Hepatocyte (in vitro differentiated cells): ENCODE results near the gene CDK11B. TPM values are rescaled to one million over a fixed set of nuclear protein-coding genes. Genes with fewer than 3 reads are reported as not detected.
"Not testable (repeated sequence)": the region's sequence is repeated elsewhere in the genome, so short reads cannot be mapped to it uniquely, and the experiment has no call there.

Experiments used
- DNase-seq: peaks from one replicate; pipeline ENCODE4 v3.0.0-alpha.2; 2016; ENCODE audit warnings: low spot score
- H2AFZ ChIP-seq: fragments of 200-600 bp; sonication (generic); 2 replicates; pipeline ENCODE4 v1.6.0; 2016; ENCODE audit warnings: antibody characterized with exemption, mild to moderate bottlenecking
- H3K27ac ChIP-seq: fragments of 200-600 bp; sonication (generic); 2 replicates; pipeline ENCODE4 v1.5.1; 2016; ENCODE audit warnings: mild to moderate bottlenecking
- H3K27me3 ChIP-seq: fragments of 200-600 bp; sonication (generic); 2 replicates; pipeline ENCODE4 v1.6.1; 2016
- H3K36me3 ChIP-seq: fragments of 200-600 bp; sonication (generic); replicated peaks from 2 replicates; pipeline ENCODE4 v1.5.1; 2016; ENCODE audit warnings: low read depth; ENCODE audit not compliant: insufficient read depth
- H3K4me1 ChIP-seq: fragments of 200-600 bp; sonication (generic); 2 replicates; pipeline ENCODE4 v1.5.1; 2016; ENCODE audit warnings: mild to moderate bottlenecking, moderate library complexity; ENCODE audit not compliant: insufficient read depth
- H3K4me2 ChIP-seq: fragments of 200-600 bp; sonication (generic); 2 replicates; pipeline ENCODE4 v1.6.0; 2016
- H3K4me3 ChIP-seq: fragments of 200-600 bp; sonication (generic); 2 replicates; pipeline ENCODE4 v1.5.1; 2016; ENCODE audit warnings: mild to moderate bottlenecking
- H3K79me2 ChIP-seq: fragments of 200-600 bp; sonication (generic); 2 replicates; pipeline ENCODE4 v1.6.0; 2017; ENCODE audit warnings: mild to moderate bottlenecking
- H3K9me2 ChIP-seq: fragments of 200-600 bp; sonication (generic); replicated peaks from 2 replicates; pipeline ENCODE4 v1.6.0; 2017; ENCODE audit warnings: mild to moderate bottlenecking; ENCODE audit not compliant: insufficient read depth
- H3K9me3 ChIP-seq: fragments of 200-600 bp; sonication (generic); 2 replicates; pipeline ENCODE4 v1.5.1; 2016; ENCODE audit warnings: low read depth, mild to moderate bottlenecking
- H4K20me1 ChIP-seq: fragments of 200-600 bp; sonication (generic); 2 replicates; pipeline ENCODE4 v1.6.0; 2016; ENCODE audit warnings: mild to moderate bottlenecking; ENCODE audit not compliant: insufficient read depth, poor library complexity, severe bottlenecking
- CTCF ChIP-seq: fragments of 200-600 bp; sonication (generic); IDR thresholded peaks from 2 replicates; pipeline ENCODE4 v1.5.1; 2016; ENCODE audit warnings: antibody characterized with exemption, mild to moderate bottlenecking; ENCODE audit not compliant: poor library complexity
- EZH2 ChIP-seq: fragments of 200-600 bp; sonication (generic); IDR thresholded peaks from 2 replicates; pipeline ENCODE4 v1.6.1; 2016; ENCODE audit warnings: antibody characterized with exemption, mild to moderate bottlenecking, borderline replicate concordance
- EZH2phosphoT487 ChIP-seq: fragments of 200-600 bp; sonication (generic); IDR thresholded peaks from one replicate; pipeline ENCODE4 v1.6.1; 2018; ENCODE audit warnings: antibody characterized with exemption, mild to moderate bottlenecking, low read depth, moderate library complexity; ENCODE audit not compliant: unreplicated experiment, severe bottlenecking
- WGBS: methylation state at CpG from one replicate; pipeline ENCODE4 v1.1.6; 2016; ENCODE audit warnings: low lambda C conversion rate; ENCODE audit errors: missing lambda C conversion rate; 5-methylcytosine and 5-hydroxymethylcytosine counted together
- polyA plus RNA-seq: library from polyadenylated mRNA; unstranded; fragments of >200 nt; fragmentation: Nextera tagmentation; extraction: Ambion mirVana; gene quantifications from 2 replicates; pipeline ENCODE4 v1.2.1, GENCODE V29; 2016
- total RNA-seq: library from RNA; depleted of rRNA; stranded (reverse); fragments of >200 nt; gene quantifications from 2 replicates; pipeline ENCODE4 v1.2.3, GENCODE V29; 2014

The CDK11B gene
- total and polyA plus RNA-seq, 2 experiments from 2014 or later = 7.5 to 15.3 TPM

GRCh38 chr1:1703796-1704195 lies 45.0 kb upstream of the CDK11B start:
- Histone ChIP-seq H3K4me3 (no peak overlapping the region), H3K27me3 (no peaks in the 10 kb centered on the region), H4K20me1 (no peaks in the 10 kb centered on the region), H3K4me2 (no peak overlapping the region), H3K27ac (no peak overlapping the region), H2AFZ (no peak overlapping the region), H3K9me3 (no peaks in the 10 kb centered on the region), H3K36me3 (no peaks in the 10 kb centered on the region), H3K79me2 (no peaks in the 10 kb centered on the region), H3K4me1 (no peaks in the 10 kb centered on the region), H3K9me2 (no peaks in the 10 kb centered on the region)
- 96% methylated on average over 21 of the region's 22 CpGs for WGBS
- DNase-seq = no peak
- TF ChIP-seq CTCF (no peak), EZH2 (no peak), EZH2phosphoT487 (no peak)

DNA sequence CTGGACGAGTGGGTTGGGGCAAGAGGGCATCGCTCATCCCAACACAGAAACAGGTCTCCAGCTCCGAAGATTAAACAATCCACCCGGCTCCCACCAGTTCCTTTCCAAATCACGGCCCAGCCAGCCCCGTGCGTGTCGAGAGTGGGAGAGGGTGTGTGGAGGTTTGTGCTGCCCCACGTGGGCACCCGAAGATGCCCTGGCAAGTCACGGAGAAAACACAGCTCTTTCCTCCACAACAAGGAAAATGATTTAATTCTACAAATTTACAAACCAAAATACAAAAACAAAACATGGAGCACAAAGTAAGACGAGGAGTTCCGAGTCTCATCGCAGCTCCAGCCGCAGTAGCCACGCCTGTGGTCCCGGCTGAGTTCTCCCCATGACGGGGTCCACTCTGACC lies 43.7 kb upstream of the CDK11B start:
- not testable (repeated sequence) for H3K79me2 ChIP-seq, H3K9me3 ChIP-seq, H3K4me3 ChIP-seq, H2AFZ ChIP-seq, H3K27me3 ChIP-seq, H3K4me1 ChIP-seq, H3K36me3 ChIP-seq, H3K27ac ChIP-seq, H3K9me2 ChIP-seq, H3K4me2 ChIP-seq, DNase-seq, H4K20me1 ChIP-seq
- 100% methylated on average over 3 of the region's 18 CpGs for WGBS

GRCh38 chr1:1700557-1700956 lies 41.8 kb upstream of the CDK11B start:
- no CpG with 5 or more reads among the region's 33 CpGs for WGBS

DNA sequence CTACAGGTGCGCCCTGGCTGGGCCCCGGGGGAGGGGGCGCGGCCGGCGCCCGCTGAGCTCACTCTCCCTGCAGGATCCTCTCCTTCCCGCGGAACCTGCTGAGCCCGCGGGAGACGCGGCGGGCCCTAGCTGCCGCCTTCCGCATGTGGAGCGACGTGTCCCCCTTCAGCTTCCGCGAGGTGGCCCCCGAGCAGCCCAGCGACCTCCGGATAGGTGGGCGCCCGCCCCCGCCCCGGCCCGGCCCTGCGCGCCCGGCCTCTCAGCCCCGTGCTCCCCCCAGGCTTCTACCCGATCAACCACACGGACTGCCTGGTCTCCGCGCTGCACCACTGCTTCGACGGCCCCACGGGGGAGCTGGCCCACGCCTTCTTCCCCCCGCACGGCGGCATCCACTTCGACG lies 41.3 kb upstream of the CDK11B start:
- WGBS = no CpG with 5 or more reads among the region's 45 CpGs
- H3K4me2 ChIP-seq, DNase-seq: not testable (repeated sequence)

More at GRCh38 chr1:1700557-1700956, 41.8 kb upstream of the CDK11B start:
- H3K27me3 ChIP-seq, H3K4me1 ChIP-seq, H3K4me2 ChIP-seq, H4K20me1 ChIP-seq, H3K4me3 ChIP-seq, H3K36me3 ChIP-seq, H2AFZ ChIP-seq, H3K9me3 ChIP-seq, H3K27ac ChIP-seq, H3K9me2 ChIP-seq, H3K79me2 ChIP-seq, DNase-seq: not testable (repeated sequence)

GRCh38 chr1:1699061-1699460 lies 40.3 kb upstream of the CDK11B start:
- not testable (repeated sequence) for H4K20me1 ChIP-seq, H3K4me2 ChIP-seq, H3K9me3 ChIP-seq, H3K4me3 ChIP-seq, H2AFZ ChIP-seq, H3K36me3 ChIP-seq, H3K27me3 ChIP-seq, H3K4me1 ChIP-seq, H3K79me2 ChIP-seq, H3K9me2 ChIP-seq, H3K27ac ChIP-seq, DNase-seq
- WGBS = 96% methylated on average over 11 of the region's 19 CpGs

More for the DNA sequence above, 41.3 kb upstream of the CDK11B start:
- H3K4me1 ChIP-seq, H3K27me3 ChIP-seq, H3K27ac ChIP-seq, H3K9me2 ChIP-seq, H3K4me3 ChIP-seq, H2AFZ ChIP-seq, H3K9me3 ChIP-seq, H3K36me3 ChIP-seq, H3K79me2 ChIP-seq, H4K20me1 ChIP-seq: not testable (repeated sequence)

DNA sequence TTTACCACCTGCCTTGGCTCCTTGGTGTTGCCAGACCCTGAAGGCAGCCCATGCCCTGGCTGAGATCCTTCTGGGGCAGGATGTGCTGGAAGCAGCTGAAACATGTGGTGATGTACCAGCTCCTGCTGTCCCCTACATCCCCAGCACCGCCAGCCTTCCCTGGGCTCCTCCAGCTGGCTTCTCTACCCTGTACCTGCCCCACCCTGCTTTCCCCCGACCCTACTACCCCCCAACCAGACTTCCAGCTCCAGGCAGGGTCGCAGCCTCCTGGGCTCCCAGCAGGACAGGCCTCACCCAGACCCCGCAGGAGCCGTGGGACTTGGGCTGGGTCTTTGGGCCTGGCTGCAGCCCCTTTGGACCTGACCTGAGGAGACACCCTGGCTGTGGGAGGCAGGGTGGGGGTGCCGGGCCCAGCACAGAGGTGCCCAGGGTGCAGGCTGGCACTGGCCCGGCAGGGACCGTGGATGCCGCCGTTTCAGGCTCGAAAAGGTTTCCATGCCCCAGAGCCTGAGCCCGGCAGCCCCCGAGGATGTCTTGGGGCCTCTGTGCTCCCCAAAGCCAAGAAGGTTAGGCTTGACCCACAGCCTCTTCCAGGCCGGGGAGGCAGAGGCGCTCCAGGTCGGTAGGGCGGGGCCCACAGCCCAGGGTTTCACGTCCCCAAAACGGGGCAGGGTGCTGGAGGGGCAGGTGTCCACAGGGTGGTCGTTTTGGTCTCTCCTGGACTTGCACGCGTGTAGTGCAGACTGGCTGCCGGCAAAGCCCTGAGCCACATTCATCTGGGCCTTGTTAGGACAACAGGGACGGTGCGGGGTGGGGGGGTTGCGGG lies 38.8 kb upstream of the CDK11B start:
- H4K20me1 ChIP-seq, H3K9me3 ChIP-seq, H3K27me3 ChIP-seq, H3K79me2 ChIP-seq, H3K36me3 ChIP-seq, H3K9me2 ChIP-seq, H2AFZ ChIP-seq, H3K27ac ChIP-seq, H3K4me1 ChIP-seq, H3K4me2 ChIP-seq, H3K4me3 ChIP-seq, DNase-seq: not testable (repeated sequence)
- WGBS = 86% methylated on average over 21 of the region's 26 CpGs

DNA sequence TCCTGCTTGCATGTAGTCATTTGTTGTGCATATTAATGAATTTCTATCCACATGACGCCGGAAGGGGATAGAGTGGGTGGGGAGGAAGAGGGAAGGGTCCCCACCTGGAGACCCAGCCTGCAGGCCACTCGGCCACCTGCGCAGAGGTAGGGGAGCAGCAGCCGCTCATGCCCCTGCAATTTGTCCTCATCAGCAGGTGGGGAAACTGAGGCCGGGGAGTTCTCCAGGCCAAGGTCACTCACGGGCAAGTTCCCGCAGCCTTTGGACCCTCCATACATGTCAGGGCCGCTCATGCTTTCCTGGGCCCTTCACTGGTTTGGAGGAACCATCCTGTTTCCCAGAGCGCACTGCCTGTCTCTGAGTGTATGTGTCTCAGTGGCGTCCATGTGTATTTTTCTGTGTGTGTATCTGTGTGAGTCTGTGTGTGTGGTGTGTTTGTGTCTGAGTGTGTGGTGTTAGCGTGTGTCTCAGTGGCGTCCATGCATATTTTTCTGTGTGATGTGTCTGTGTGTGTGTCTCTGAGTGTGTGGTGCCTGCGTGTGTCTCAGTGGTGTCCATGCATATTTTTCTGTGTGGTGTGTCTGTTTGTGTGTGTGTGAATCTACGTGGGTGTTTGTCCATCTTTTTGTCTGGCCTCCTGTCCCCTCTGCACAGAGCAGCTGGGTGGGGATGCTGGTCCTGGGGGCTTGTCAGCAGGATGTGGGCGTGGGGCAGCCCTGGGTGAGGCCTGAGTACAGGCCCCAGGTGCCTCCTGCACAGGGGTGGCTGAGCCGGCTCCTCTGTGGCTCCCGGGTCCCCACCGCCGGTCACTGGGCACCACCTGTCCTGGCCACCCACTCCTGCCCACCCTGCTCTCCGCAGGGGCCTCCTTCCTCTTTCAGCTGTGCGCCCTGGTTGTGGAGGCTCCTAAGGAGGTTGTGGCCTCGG lies 37.9 kb upstream of the CDK11B start:
- H3K27me3 ChIP-seq, H3K4me2 ChIP-seq, H3K9me3 ChIP-seq, H2AFZ ChIP-seq, H4K20me1 ChIP-seq, H3K4me3 ChIP-seq, H3K79me2 ChIP-seq, DNase-seq, H3K9me2 ChIP-seq, H3K27ac ChIP-seq, H3K4me1 ChIP-seq, H3K36me3 ChIP-seq: not testable (repeated sequence)
- WGBS = 92% methylated on average over 17 of the region's 23 CpGs
